GM12878 (cell line): ENCODE data around the gene STEAP3.

Experiments used
- CEBPZ ChIP-seq: fragments of 150-350 bp; IDR thresholded peaks from 2 replicates; pipeline ENCODE4 v1.6.1; 2016; ENCODE audit warnings: low read depth, low read length
- CHD4 ChIP-seq: fragments of 200-600 bp; sonication (generic); IDR thresholded peaks from 2 replicates; pipeline ENCODE4 v1.6.1; 2016; ENCODE audit warnings: mild to moderate bottlenecking
- CTCF ChIP-seq, 3 experiments: IDR thresholded peaks in 2 of 3; conservative IDR thresholded peaks in 1 of 3; 2 replicates each; pipeline ENCODE4 v1.5.1; 2011; ENCODE audit warnings: low read depth in 3 of 3, low read length in 3 of 3, mild to moderate bottlenecking in 3 of 3, control low read depth in 2 of 3, moderate library complexity in 2 of 3, inconsistent platforms in 1 of 3, mixed read lengths in 1 of 3; ENCODE audit not compliant: control insufficient read depth in 2 of 3, insufficient read depth in 1 of 3; ENCODE audit errors: extremely low read depth in 1 of 3
- HDAC6 ChIP-seq: fragments of 200-600 bp; sonication (generic); IDR thresholded peaks from one replicate; pipeline ENCODE4 v1.8.0; 2017; ENCODE audit warnings: antibody characterized with exemption; ENCODE audit not compliant: unreplicated experiment
- MAX ChIP-seq: IDR thresholded peaks from 2 replicates; pipeline ENCODE4 v1.6.1; 2012; ENCODE audit warnings: low read depth, low read length, improper control_type of control experiment
- NKRF ChIP-seq: fragments of 450-650 bp; conservative IDR thresholded peaks from 2 replicates; pipeline ENCODE4 v1.6.1; 2017; ENCODE audit warnings: mild to moderate bottlenecking, moderate library complexity
- POLR2A ChIP-seq: IDR thresholded peaks from 2 replicates; pipeline ENCODE4 v1.6.1; 2011; ENCODE audit warnings: low read depth, mild to moderate bottlenecking, low read length
- SUZ12 ChIP-seq: fragments of 200-600 bp; sonication (generic); IDR thresholded peaks from one replicate; pipeline ENCODE4 v1.6.1; 2018; ENCODE audit warnings: antibody characterized with exemption, mild to moderate bottlenecking; ENCODE audit not compliant: unreplicated experiment
- TARDBP ChIP-seq: IDR thresholded peaks from 2 replicates; pipeline ENCODE4 v1.6.1; 2016; ENCODE audit warnings: borderline replicate concordance
- TCF12 ChIP-seq: IDR thresholded peaks from 2 replicates; pipeline ENCODE4 v1.6.1; 2011; ENCODE audit warnings: low read depth, mild to moderate bottlenecking, low read length
- USF1 ChIP-seq: IDR thresholded peaks from 2 replicates; pipeline ENCODE4 v1.6.1; 2011; ENCODE audit warnings: borderline replicate concordance, low read depth, mild to moderate bottlenecking, moderate library complexity, mixed read lengths, low read length; ENCODE audit not compliant: insufficient read depth; ENCODE audit errors: extremely low read length
- ZNF622 ChIP-seq: fragments of 450-650 bp; IDR thresholded peaks from 2 replicates; pipeline ENCODE4 v1.6.1; 2017; ENCODE audit warnings: mild to moderate bottlenecking, inconsistent platforms

- TF ChIP-seq USF1 (no peak), POLR2A (no peak), NKRF (no peak), TCF12 (no peak), ZNF622 (no peak), SUZ12 (no peak), CTCF (IDR thresholded peaks at IDR 0.05 in 2 of 3, conservative IDR thresholded peaks at IDR 0.05 in 1 of 3; ENCODE audit: control insufficient read depth in 2 of 3, extremely low read depth in 1 of 3, insufficient read depth in 1 of 3, low read depth in 3 of 3, low read length in 3 of 3) (no peak), CHD4 (no peak), HDAC6 (no peak), MAX (no peak), CEBPZ (no peak), TARDBP (no peak)
Observed at GRCh38 chr2:119179202-119179601, 44.4 kb upstream of the STEAP3 start.
